ENCODE results near the gene NTN1. TPM values are rescaled to one million over a fixed set of nuclear protein-coding genes. Genes with fewer than 3 reads are reported as not detected.

The NTN1 gene
- polyA plus RNA-seq, 4 donors: 2.0 to 10.7 (median 3.6) TPM

DNA sequence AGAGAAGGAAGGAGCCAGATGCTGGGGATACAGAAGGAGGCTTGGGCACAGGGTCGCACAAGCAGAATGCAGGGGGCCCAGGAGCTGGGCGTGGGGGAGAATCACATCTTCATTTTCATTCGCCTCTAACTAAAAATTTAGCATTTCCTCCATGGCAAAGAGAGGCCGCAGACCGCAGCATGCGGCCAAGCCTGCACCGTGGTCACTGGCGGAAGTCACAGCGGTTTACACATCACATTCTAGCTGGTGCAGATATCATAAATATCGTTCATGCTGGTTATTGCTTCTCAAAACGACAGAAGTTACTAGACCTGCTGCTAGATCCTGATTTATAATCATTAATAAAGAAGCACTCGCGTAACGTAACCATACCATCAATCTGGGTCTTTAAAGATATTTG lies 162.0 kb downstream of the NTN1 start:
- no peak for DNase-seq (ENCODE audit: low read depth in 4 of 4, low spot score in 3 of 4)

DNA sequence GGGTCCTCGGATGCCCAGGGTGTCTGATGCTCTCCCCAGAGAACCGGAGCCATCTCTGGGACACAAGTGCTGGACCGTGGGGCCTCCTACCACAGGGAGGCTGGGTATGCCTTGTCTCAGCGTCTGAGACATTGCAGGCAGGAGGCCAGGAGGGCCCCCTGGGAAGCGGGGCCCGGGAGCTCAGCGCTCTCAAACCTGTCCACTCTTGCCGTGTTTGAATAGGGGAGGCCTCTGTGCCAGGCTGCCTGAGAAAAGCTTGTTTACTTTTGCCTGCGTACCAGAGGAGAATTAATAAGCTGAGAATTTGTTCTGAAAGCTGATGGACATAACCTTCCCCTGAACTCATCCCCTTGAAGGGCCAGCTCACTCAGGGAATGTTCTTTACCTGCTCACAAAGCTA lies 163.8 kb downstream of the NTN1 start:
- DNase-seq (ENCODE audit: low read depth in 4 of 4, low spot score in 3 of 4): no peak

DNA sequence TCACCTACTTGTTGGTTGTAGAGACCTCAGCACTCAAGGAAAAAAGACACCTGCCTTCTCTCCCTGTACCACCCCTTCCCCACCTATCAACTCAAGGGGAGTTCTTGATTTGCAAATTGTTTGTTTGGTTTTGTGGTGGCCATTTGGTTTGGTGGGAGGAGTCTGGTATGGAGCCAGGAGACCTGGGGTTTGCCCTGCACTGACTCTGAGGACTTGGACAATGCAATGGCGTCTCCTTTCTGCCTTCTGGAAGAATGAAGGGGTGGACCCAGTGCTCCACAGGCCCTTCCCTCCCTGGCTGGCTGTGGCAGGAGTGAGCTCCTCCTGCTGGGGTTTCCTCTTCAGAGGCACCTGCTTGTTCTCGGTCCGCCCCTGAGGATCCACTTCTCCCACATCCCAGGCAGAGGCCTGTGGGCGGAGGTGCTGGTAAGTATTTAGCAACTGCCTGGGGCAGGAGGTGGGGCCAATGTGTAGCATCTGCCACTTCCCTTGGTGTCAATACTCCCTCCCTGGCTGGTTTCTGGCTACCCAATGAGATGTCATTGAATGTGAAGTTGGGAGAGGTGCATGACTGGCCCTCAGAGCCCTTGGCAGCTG lies 164.5 kb downstream of the NTN1 start:
- no peak for DNase-seq (ENCODE audit: low read depth in 4 of 4, low spot score in 3 of 4)

DNA sequence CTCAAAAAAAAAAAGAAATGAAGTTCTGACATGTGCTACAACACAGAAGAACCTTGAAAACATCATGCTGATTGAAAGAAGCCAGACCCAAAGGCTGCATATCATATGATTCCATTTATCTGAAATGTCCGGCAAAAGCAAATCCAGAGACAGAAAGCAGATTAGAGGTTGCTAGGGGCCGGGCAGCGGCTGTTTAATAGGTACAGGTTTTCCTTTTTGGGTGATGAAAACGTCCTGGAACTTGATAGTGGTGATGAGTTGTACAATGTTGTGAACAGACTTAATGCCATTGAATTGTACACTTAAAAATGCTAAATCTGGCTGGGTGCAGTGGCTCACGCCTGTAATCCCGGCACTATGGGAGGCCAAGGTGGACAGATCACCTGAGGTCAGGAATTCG lies 166.5 kb downstream of the NTN1 start:
- no peak for DNase-seq (ENCODE audit: low read depth in 4 of 4, low spot score in 3 of 4)

DNA sequence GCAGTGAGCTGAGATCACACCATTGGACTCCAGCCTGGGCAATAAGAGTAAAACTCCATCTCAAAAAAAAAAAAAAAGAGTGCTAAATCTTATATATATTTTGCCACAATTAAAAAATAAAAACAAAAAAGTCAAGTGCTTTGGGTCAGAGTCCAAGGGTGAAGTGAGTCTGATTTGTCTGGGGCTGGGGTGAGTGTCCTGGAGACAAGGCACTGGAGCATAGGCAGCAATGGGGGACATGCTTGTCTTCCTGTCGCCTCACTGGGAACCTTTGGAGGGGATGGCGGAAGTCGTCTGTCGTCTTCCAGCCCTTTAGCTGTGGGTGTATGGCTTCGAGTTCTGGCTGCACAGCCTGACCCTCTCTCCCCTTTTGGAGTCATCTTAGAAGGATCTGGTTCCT lies 167.1 kb downstream of the NTN1 start:
- DNase-seq (ENCODE audit: low read depth in 4 of 4, low spot score in 3 of 4): no peak

DNA sequence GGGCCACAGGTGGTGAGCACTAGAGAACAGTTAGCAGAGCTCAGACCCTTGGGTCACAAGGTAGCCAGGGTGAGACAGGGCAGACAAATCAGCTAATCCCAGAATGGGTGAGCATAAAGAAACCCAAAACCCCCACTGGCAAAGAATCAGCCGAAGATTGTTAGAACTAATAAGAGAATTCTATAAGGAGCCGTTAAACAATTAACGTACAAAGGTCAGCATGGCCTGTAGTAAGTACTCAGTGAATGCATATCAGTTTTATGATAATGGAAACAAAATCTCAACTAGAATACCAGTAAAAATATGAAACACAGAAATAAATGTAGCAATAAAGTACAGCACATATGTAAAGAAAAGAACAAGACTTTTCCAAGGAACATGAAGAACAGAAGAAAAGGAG lies 168.6 kb downstream of the NTN1 start:
- DNase-seq (ENCODE audit: low read depth in 4 of 4, low spot score in 3 of 4): no peak

DNA sequence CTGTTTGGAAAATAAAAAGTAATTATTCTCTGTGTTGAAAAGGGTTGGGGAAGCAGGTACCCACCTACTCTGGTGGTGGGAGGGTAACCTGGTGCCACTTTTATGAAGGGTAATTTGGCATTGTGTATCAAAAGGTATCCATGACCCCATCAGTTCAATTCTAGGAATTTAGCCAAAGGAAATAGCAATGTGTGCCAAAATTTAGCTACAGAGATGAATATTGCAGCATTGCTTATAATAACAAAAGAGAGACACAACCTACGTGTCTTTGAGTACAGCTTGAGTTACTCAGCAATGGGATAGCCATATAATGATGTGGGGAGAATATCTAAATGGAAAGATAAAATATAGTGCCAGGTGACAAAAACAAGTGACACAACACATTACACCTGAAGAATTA lies 170.7 kb downstream of the NTN1 start:
- DNase-seq (ENCODE audit: low read depth in 4 of 4, low spot score in 3 of 4): no peak

DNA sequence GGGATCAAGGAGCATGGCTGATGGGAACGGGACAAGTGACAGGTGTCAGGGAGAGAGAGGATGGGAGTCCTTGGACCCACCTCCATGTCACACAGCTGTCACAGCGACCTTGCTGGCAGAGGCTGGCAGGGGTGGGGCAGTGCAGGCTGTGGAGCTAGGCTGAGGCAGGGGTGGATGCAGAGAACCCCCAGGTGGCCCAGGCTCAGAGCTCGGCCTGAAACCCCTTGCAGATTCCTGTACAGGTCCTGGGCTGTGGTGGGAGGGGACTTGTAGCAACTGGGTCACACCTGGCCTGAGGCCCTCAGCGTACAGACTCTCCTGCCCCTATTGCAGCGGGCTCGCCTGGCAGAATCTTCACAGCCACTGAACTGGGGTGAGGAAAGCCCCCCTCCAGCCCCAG lies 174.1 kb downstream of the NTN1 start:
- DNase-seq (ENCODE audit: low read depth in 4 of 4, low spot score in 3 of 4): no peak

DNA sequence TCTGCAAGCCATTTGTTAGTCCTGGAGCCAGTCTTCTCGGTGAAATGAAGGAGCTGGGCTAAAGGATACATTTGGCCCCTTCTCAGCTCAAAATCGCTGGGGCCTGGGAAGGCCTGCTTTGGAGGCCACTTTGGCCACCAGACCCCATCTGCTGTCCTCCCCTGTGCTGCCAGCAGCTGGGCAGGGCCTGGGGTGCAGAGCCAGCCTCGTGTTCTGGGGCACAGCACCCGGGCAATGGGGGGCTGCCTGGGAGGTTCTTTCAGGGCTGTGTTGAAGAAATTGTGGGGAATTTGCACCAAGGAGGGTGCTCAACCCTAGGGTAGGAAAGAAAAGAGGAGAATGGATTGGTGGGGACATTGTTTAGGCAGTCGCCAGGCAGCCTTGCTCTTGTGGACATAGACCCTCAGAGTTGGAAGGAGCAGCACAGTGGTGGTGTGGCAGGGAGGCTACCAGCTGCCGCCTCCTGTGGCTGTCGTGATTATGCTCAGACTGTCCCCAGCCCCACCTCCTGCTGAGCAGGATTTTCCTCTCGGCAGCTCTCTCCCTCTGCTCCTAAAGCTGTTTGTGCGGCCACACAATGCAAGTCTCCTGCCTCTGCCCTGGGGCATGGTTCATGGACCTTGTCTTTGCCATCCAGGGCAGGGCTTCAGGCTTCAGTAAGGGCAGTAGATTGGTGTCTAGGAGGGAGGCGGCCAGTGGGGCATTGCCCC lies 174.8 kb downstream of the NTN1 start:
- DNase-seq (ENCODE audit: low read depth in 4 of 4, low spot score in 3 of 4): no peak

DNA sequence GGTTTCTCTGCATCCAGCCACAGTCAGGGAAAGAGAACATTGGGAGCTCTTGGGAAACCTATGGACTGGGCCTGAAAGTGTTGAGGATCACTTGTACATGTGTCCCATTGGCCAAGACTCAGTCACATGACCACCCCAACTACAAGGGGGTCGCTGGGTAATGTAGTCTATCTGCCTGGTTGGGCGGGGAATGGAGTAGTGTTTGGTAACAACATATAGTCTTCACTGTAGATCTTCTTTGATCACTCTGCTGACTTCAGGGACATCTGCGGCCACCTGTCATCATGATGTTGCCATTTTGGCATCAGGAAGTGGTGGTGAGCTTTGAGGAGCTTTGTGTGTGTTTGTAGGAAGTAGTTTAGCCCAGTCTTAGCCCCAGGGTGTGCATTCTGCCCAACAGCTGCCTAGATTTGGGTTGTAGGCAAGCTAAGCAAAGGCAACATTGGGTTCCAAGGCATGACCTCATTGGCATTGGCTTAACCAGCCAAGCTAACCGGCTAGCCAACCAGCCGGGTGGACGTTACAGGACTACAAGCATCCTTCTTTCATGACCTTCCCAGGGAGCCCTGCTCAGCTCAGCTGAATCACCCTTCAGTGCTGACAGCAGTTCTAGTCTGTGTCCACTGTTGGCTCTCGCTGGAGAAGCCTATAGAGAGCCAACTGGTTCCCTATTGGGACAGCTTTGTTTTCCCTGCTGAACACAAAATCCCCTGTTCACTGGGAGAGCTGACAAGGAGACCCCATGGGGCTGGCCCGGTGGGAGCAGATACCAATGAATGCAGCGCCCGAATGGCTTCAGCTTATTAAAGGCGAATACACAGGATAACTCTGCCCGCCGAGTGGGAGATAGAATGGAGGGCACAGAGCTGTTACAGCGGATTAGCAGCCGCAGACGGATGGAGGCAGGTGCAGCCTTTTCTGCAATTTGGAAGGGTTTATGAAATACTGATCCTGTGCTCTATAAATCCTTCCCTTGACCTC lies 178.6 kb downstream of the NTN1 start:
- no peak for DNase-seq (ENCODE audit: low read depth in 4 of 4, low spot score in 3 of 4)

DNA sequence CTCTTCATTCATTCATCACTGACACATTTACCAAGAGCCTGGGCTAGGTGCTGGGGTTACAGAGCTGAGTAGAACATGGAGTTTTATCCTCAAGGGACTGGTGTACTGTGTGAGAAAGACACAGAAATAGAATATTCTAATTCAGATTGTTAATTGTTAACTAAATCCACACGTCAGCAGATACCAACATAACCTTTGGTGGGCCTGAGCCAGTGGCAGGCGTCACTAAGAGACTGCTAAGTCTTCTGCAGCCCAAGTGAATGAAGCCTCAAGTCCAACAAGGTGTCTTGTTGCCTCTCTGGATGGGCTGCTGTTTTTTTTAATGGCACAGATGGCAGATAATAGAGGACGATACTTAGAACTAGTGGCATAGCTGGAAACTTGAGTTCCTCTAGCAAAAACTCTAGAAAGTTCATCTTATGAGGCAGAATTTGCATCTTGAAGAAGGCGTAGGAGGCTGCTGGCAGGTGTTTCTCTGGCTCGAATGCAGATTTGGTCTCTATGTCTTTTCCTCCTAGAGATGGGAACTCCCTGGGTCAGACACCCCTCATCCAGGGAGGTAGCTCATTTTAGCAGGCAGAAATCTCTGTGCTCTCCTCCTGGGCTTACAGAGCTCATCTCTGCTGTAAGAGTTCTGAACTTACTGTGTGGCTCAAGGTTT lies 179.5 kb downstream of the NTN1 start:
- DNase-seq (ENCODE audit: low read depth in 4 of 4, low spot score in 3 of 4): no peak

DNA sequence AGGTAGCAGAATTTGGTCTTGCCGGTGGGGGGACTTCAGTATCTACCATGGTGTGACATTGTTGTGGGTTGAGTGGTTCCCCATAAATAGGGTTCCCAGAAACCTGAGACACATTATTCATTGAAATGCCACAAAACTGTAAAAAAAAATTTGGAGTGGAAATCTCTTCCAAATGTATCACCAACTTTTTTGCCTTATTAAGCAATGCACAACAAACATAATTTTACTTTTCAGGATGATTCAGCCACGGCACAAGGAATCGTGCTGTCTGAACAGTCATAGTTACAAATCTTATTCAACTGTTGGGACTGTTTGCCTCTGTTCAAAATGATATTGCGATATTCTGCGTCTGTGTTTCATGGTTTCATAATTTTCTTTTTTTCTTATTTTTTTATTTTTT lies 181.2 kb downstream of the NTN1 start:
- DNase-seq (ENCODE audit: low read depth in 4 of 4, low spot score in 3 of 4): no peak

DNA sequence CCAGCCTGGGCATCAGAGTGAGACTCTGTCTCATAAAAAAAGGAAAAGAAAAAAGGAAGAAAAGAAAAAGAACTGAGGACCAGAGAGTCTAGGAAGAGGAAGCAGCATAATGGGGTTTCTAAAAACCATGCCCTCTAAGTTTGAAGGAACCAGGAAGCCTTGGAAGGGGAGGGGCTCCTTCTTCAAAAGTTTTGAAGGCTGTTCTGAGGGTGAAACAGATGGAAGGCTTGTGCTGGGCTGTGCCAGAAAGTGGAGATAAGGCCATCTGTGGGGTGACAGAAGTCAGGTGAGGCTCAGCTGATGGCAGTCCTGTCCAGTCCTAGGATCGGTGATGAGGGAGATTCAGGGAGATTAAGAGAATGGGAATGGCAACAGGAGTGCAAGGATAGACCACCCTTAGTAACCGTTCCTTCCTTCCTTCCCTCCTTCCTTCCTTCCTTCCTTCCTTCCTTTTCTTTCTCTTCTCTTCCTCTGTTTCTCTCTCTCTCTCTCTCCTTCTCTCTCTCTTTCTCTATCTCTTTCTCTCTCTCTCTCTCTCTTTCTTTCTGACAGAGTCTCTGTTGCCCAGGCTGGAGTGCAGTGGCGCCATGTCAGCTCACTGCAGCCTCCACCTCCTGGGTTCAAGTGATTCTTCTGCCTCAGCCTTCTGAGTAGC lies 182.6 kb downstream of the NTN1 start:
- DNase-seq (ENCODE audit: low read depth in 4 of 4, low spot score in 3 of 4): no peak

DNA sequence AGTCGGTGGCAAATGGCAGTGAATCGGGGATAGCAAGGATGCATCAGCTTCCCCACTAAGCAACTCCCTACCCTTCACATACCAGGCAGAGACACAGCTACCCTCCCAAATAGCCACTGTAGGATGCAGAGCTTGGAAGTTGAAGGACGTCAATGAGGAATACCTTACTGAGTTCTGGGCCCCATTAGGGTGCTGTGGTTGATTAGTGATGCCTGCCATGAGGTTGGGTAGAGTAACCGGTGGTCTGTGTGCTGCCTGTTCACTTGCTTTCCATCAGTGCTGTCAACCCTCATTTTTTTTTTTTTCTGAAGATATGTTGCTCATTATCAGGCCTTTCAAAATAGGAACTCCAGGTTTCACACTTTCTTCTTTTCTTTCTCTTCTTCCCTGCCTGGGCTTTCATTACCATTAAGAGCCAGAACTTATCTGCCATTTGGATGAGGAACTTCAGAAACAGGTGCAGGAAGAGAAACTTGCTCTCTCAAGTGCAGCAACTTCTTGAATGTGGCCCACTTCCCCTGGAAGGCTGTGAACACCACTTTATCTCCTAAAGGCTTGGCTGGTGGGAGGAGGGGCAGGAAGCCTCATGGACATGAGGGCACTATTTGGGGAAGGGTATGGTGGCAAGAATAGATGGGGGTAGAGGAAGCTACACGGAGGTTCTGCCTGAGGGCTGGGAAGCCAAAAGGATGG lies 183.5 kb downstream of the NTN1 start:
- no peak for DNase-seq (ENCODE audit: low read depth in 4 of 4, low spot score in 3 of 4)

DNA sequence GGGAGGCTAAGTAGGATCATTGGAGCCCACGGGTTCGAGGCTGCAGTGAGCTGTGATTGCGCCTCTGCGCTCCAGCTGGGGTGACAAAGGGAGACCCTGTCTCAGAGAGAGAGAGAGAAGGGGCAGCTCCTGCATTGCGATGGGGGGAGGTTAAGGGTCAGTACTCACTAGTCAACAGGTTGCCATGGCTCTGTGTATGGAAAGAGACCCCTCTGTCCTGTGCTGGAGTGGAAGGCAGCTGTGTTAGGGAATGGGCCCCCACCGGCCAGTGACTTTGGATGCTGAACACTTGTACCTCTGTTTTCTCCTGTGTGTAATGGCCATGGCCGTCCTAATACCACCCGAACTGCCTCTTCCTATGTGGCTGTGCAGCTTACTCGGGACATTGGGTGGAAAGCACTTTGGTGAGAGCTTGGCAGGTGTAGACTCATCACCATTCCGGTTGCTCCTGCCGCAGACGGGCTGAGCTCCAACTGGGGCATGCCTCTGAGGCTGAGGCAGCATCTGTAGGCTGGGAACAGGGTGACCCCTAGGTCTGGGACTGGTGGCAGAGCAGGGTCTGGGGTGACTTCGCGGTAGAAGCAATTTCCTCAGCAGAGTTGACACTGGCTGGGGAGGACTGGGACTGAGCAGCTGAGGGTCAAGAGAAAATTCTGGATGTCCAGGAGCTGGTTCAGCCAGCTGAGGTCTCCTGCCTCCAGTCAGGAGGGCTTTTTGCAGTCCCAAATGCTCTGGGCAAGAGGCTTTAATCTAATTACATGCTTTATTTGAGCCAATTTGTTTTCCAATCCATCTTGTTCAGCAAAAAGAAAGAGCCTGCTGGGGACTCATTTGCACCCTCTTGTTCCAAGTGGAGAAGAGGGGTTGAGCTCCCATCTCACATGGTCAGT lies 184.5 kb downstream of the NTN1 start:
- no peak for DNase-seq (ENCODE audit: low read depth in 4 of 4, low spot score in 3 of 4)

DNA sequence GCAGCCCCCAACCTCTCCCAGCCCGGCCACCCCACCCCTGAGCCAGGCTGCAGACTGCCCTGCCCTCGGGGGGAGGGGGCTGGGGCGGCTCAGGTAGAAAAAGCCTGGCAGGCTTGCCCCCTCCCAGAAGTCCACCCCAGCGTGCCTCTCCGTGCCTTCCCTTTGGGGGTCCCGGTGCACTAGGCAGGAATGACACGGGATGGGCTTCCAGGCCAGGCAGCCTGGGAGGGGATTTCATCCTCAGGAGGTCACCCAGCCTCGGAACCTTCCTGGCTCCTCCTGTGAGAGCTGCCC lies 185.0 kb downstream of the NTN1 start:
- no peak for DNase-seq (ENCODE audit: low read depth in 4 of 4, low spot score in 3 of 4)

DNA sequence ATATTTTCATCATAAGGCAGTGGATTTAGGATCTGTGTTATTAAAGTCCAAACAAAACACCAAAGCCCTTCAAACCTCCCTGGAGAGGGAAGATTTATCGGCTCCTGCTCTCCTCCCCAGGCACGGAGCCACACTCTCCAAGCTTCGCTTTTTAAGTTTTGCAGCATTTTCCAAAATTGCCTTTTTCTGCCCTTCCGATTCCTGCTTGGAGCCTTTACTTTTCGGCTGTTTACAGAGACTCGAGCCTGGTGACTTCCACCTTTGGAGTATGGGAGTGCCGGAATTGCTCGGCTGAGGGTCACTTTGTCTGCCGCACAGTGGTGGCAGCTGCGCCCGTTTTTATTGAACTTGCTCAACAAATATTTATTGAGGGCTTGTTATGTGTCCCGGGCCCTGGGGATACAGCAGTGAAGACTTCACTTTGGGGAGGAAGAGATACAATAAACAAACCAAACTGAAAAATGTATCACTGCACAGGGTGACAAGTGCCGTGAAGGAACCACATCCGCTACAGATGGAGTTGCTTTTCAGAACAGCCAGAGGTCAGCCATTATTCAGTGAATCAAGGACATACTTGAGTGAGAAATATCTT lies 185.5 kb downstream of the NTN1 start:
- peak in 2 of 4 donors; percentile 18 to 23 for DNase-seq (ENCODE audit: low read depth in 4 of 4, low spot score in 3 of 4)

DNA sequence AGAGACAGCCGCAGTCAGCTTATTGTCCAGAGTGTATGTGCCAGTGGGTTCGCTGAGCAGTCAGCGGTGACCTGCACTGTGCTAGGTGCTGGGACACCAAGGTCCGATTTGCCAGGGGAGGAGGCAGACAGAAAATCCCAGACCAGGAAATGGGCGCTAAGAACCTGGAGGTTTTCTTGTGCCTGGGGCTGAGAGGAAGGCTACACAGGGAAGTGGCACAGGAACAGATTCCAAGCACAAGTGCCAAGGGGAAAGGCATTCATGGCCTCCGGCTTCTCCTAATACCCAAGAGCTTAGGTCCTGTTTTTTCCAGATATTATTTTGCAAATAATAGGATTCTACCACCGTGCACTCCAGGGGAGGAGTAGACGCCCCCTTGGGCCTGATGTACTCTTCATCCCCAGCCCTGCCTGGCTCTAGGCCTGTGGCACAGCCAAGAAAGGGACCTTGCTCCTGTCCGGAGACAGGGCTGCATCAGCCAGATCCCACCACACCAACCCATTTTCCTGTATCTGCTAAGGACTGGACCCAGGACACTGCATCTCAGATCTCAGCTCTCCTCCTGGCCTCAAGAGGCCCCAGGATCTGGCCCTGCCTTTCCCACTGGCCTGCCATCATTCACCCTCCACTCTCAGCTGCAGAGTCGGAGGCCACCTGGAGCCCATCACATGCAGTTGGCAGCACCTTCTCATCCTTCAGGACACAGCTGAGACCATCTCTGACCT lies 187.2 kb downstream of the NTN1 start:
- no peak for DNase-seq (ENCODE audit: low read depth in 4 of 4, low spot score in 3 of 4)
